GM10266 (cell line): ENCODE data around the gene GNG2.

Experiments used
- DNase-seq: peaks from one replicate; pipeline ENCODE4 v3.0.0; 2012; ENCODE audit errors: extremely low spot score
- TF ChIP-seq, protein P1 (sequence below): IDR thresholded peaks from 2 replicates; pipeline ENCODE4 v1.5.1; 2012; ENCODE audit warnings: mild to moderate bottlenecking, low read depth; ENCODE audit not compliant: control insufficient read depth, insufficient read depth; ENCODE audit errors: missing control alignments

The GNG2 gene

GRCh38 chr14:52015411-52016030, 155.1 kb downstream of the GNG2 start:
- no peak for DNase-seq
- TF ChIP-seq, protein P1, sequence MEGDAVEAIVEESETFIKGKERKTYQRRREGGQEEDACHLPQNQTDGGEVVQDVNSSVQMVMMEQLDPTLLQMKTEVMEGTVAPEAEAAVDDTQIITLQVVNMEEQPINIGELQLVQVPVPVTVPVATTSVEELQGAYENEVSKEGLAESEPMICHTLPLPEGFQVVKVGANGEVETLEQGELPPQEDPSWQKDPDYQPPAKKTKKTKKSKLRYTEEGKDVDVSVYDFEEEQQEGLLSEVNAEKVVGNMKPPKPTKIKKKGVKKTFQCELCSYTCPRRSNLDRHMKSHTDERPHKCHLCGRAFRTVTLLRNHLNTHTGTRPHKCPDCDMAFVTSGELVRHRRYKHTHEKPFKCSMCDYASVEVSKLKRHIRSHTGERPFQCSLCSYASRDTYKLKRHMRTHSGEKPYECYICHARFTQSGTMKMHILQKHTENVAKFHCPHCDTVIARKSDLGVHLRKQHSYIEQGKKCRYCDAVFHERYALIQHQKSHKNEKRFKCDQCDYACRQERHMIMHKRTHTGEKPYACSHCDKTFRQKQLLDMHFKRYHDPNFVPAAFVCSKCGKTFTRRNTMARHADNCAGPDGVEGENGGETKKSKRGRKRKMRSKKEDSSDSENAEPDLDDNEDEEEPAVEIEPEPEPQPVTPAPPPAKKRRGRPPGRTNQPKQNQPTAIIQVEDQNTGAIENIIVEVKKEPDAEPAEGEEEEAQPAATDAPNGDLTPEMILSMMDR, result peak; percentile 4

DNA sequence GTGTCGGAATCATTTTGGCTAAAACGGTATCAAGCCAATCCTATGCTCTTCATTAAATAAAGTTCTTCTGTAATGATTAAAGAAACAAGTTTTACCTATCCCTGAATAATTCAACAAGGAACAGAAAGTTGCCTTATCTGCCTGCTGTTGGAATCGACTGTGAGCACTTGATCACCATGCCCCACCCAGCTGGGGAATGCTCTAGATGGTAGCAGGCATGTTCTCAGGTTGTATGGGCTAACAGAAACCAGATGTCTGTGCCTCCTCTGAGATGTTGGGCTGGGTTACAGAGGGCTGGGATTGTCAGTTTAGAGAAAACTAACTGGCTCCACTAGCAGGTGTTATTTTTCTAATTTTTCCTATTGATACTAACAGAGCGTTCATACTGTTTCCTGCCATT, 157.8 kb downstream of the GNG2 start:
- TF ChIP-seq, protein P1, result no peak
- no peak for DNase-seq

GRCh38 chr14:52018970-52019369, 158.6 kb downstream of the GNG2 start:
- TF ChIP-seq, protein P1, result no peak
- no peak for DNase-seq
